SK-N-DZ (cell line): ENCODE data around the gene SCFD1.
A peak's percentile ranks its signal among the peaks of the same experiment; 100 is the strongest.
"Not testable (repeated sequence)": the region's sequence is repeated elsewhere in the genome, so short reads cannot be mapped to it uniquely, and the experiment has no call there.

ENCODE experiments used
- DNase-seq: peaks from one replicate; pipeline ENCODE4 v3.0.0-alpha.2; 2015; ENCODE audit warnings: low spot score

Gene SCFD1

GRCh38 chr14:30610787-30611343 is 11.3 kb upstream of the SCFD1 start:
- DNase-seq, result no peak

- no peak for DNase-seq
Measured at GRCh38 chr14:30614155-30614554, 8.0 kb upstream of the SCFD1 start.

GRCh38 chr14:30620178-30620577 is 1.9 kb upstream of the SCFD1 start:
- DNase-seq, result no peak

- peak; percentile 26 for DNase-seq
Measured at GRCh38 chr14:30621354-30621939, 672 bp upstream of the SCFD1 start.

- no peak for DNase-seq
Measured at GRCh38 chr14:30623412-30624131, 1.5 kb downstream of the SCFD1 start.

GRCh38 chr14:30624132-30624423 is 2.0 kb downstream of the SCFD1 start:
- DNase-seq, result no peak

- DNase-seq, result no peak
Measured at GRCh38 chr14:30625533-30625932, 3.4 kb downstream of the SCFD1 start.

- not testable (repeated sequence) for DNase-seq
Measured at GRCh38 chr14:30629432-30629831, 7.3 kb downstream of the SCFD1 start.

GRCh38 chr14:30630248-30630647 is 8.1 kb downstream of the SCFD1 start:
- DNase-seq, result no peak

- DNase-seq, result no peak
Measured at GRCh38 chr14:30632730-30633129, 10.6 kb downstream of the SCFD1 start.

GRCh38 chr14:30638926-30639325 is 16.8 kb downstream of the SCFD1 start:
- DNase-seq, result no peak

GRCh38 chr14:30641207-30641606 is 19.1 kb downstream of the SCFD1 start:
- DNase-seq, result no peak

GRCh38 chr14:30644462-30644861 is 22.3 kb downstream of the SCFD1 start:
- not testable (repeated sequence) for DNase-seq

GRCh38 chr14:30645600-30645999 is 23.5 kb downstream of the SCFD1 start:
- DNase-seq, result no peak

- DNase-seq, result no peak
Measured at GRCh38 chr14:30648471-30648870, 26.4 kb downstream of the SCFD1 start.

GRCh38 chr14:30651937-30652336 is 29.8 kb downstream of the SCFD1 start:
- DNase-seq, result no peak

- DNase-seq, result no peak
Measured at GRCh38 chr14:30655124-30655523, 33.0 kb downstream of the SCFD1 start.

- no peak for DNase-seq
Measured at GRCh38 chr14:30655658-30656057, 33.5 kb downstream of the SCFD1 start.

GRCh38 chr14:30656190-30656632 is 34.1 kb downstream of the SCFD1 start:
- DNase-seq, result peak; percentile 20

- DNase-seq, result no peak
Measured at GRCh38 chr14:30657050-30657449, 34.9 kb downstream of the SCFD1 start.

- no peak for DNase-seq
Measured at GRCh38 chr14:30657606-30658163, 35.6 kb downstream of the SCFD1 start.

- DNase-seq, result no peak
Measured at GRCh38 chr14:30658645-30659044, 36.5 kb downstream of the SCFD1 start.

- no peak for DNase-seq
Measured at GRCh38 chr14:30669594-30669993, 47.5 kb downstream of the SCFD1 start.
